GM12878 (cell line): Measurements from ENCODE around the gene SLC22A23. TPM values are rescaled to one million over a fixed set of nuclear protein-coding genes. Genes with fewer than 3 reads are reported as not detected.

Source experiments
- ATAC-seq: fragments of 200-7000 bp; cut with Tn5 transposase; 3 replicates; pipeline ENCODE4 v1.9.1; 2020; ENCODE audit warnings: mild to moderate bottlenecking, moderate library complexity
- BruUV-seq: library from RNA; stranded (reverse); fragments of 400-500 nt; replicated peaks from 2 replicates; lab custom pipeline; 2021; lab: Mats Ljungman, UMichigan
- CTCF ChIA-PET: fragments of 300-600 bp; sonication (Branson Sonifier 250); formaldehyde crosslinking; extraction: SDS; loops from one replicate; lab custom pipeline; 2021; ENCODE audit warnings: inconsistent platforms; lab: Yijun Ruan, JAX
- POLR2A ChIA-PET: fragments of 350-600 bp; formaldehyde crosslinking; extraction: SDS; loops from one replicate; lab custom pipeline; 2021; ENCODE audit warnings: inconsistent platforms; lab: Charles Lee
- RAD21 ChIA-PET: fragments of 300-600 bp; sonication (Branson Sonifier 250); formaldehyde crosslinking; loops from one replicate; lab custom pipeline; 2023; ENCODE audit warnings: antibody characterized with exemption; ENCODE audit not compliant: unreplicated experiment; lab: Charles Lee
- SMC1A ChIA-PET: fragments of 300-600 bp; sonication (Branson Sonifier 250); formaldehyde crosslinking; loops from one replicate; lab custom pipeline; 2023; ENCODE audit not compliant: unreplicated experiment, uncharacterized antibody; lab: Charles Lee
- DNase-seq: peaks from one replicate; pipeline ENCODE4 v3.0.0-alpha.2; 2011; ENCODE audit warnings: low read depth, low spot score
- FAIRE-seq: peaks from 3 replicates; lab custom pipeline; 2011; peaks lifted over from hg19 to GRCh38; lab: Jason Lieb, UNC
- H2AFZ ChIP-seq: 2 replicates; pipeline ENCODE4 v1.6.0; 2011; ENCODE audit warnings: low read depth, low read length, control low read depth; ENCODE audit not compliant: control insufficient read depth
- H3K27ac ChIP-seq: 2 replicates; pipeline ENCODE4 v1.5.1; 2011; ENCODE audit warnings: control low read depth; ENCODE audit not compliant: control insufficient read depth, insufficient read depth
- H3K27me3 ChIP-seq, 2 experiments: replicated peaks in 1 of 2; 2 replicates each; pipeline versions ENCODE4 v1.6.0 to v1.6.1; 2011; ENCODE audit warnings: low read length in 1 of 2; ENCODE audit not compliant: control insufficient read depth in 2 of 2, insufficient read depth in 2 of 2
- H3K36me3 ChIP-seq, 2 experiments: 2 replicates each; pipeline ENCODE4 v1.5.1; 2011; ENCODE audit warnings: low read length in 1 of 2; ENCODE audit not compliant: control insufficient read depth in 2 of 2, insufficient read depth in 2 of 2
- H3K4me1 ChIP-seq: 2 replicates; pipeline ENCODE4 v1.6.1; 2011; ENCODE audit warnings: mild to moderate bottlenecking, low read length, moderate library complexity, mixed read lengths; ENCODE audit not compliant: control insufficient read depth, insufficient read depth
- H3K4me2 ChIP-seq: 2 replicates; pipeline ENCODE4 v1.6.0; 2011; ENCODE audit warnings: control low read depth; ENCODE audit not compliant: control insufficient read depth, insufficient read depth
- H3K4me3 ChIP-seq: fragments of 200-600 bp; sonication (generic); 2 replicates; pipeline ENCODE4 v1.5.1; 2016
- H3K79me2 ChIP-seq: 2 replicates; pipeline ENCODE4 v1.6.0; 2011; ENCODE audit warnings: low read length; ENCODE audit not compliant: control insufficient read depth, insufficient read depth
- H3K9ac ChIP-seq: 2 replicates; pipeline ENCODE4 v1.8.0; 2011; ENCODE audit warnings: low read length, control low read depth, mixed read lengths; ENCODE audit not compliant: control insufficient read depth, insufficient read depth
- H3K9me3 ChIP-seq: replicated peaks from 3 replicates; pipeline ENCODE4 v1.5.1; 2011; ENCODE audit warnings: mild to moderate bottlenecking, low read length; ENCODE audit not compliant: control insufficient read depth, insufficient read depth
- H4K20me1 ChIP-seq: 2 replicates; pipeline ENCODE4 v1.6.0; 2011; ENCODE audit not compliant: control insufficient read depth, insufficient read depth
- BRCA1 ChIP-seq: IDR thresholded peaks from 2 replicates; pipeline ENCODE4 v1.6.1; 2011; ENCODE audit warnings: low read depth, low read length, improper control_type of control experiment
- CHD2 ChIP-seq: IDR thresholded peaks from 2 replicates; pipeline ENCODE4 v1.6.1; 2011; ENCODE audit warnings: low read depth, low read length, improper control_type of control experiment, borderline replicate concordance
- CREB1 ChIP-seq: IDR thresholded peaks from 2 replicates; pipeline ENCODE4 v1.6.1; 2012; ENCODE audit warnings: low read depth, mild to moderate bottlenecking, inconsistent platforms
- FOXK2 ChIP-seq: fragments of 450-650 bp; IDR thresholded peaks from 2 replicates; pipeline ENCODE4 v1.6.1; 2017; ENCODE audit warnings: mild to moderate bottlenecking, moderate library complexity
- IKZF1 ChIP-seq: fragments of 450-650 bp; conservative IDR thresholded peaks from 2 replicates; pipeline ENCODE4 v1.6.1; 2017; ENCODE audit warnings: antibody characterized with exemption, mild to moderate bottlenecking
- IKZF2 ChIP-seq, 2 experiments: fragments of 450-650 bp; IDR thresholded peaks; 2 replicates each; pipeline ENCODE4 v1.6.1; 2017; ENCODE audit warnings: mild to moderate bottlenecking in 2 of 2, moderate library complexity in 2 of 2
- MYB ChIP-seq: fragments of 150-350 bp; IDR thresholded peaks from 2 replicates; pipeline ENCODE4 v1.6.1; 2014; ENCODE audit warnings: mild to moderate bottlenecking, low read depth, low read length, borderline replicate concordance
- PAX5 ChIP-seq: IDR thresholded peaks from 2 replicates; pipeline ENCODE4 v1.6.1; 2011; ENCODE audit warnings: low read depth, low read length, borderline replicate concordance
- POLR2A ChIP-seq: IDR thresholded peaks from 2 replicates; pipeline ENCODE4 v1.6.1; 2011; ENCODE audit warnings: low read depth, mild to moderate bottlenecking, low read length
- RFX5 ChIP-seq: IDR thresholded peaks from 2 replicates; pipeline ENCODE4 v1.6.1; 2011; ENCODE audit warnings: low read depth, low read length, improper control_type of control experiment
- STAT3 ChIP-seq: IDR thresholded peaks from 2 replicates; pipeline ENCODE4 v1.6.1; 2011; ENCODE audit warnings: low read depth, low read length, improper control_type of control experiment
- ZNF622 ChIP-seq: fragments of 450-650 bp; IDR thresholded peaks from 2 replicates; pipeline ENCODE4 v1.6.1; 2017; ENCODE audit warnings: mild to moderate bottlenecking, inconsistent platforms
- WGBS: methylation state at CpG from one replicate; pipeline ENCODE4 v1.1.6; 2016; ENCODE audit warnings: low lambda C conversion rate; ENCODE audit not compliant: insufficient replicate concordance, insufficient coverage; ENCODE audit errors: missing lambda C conversion rate; 5-methylcytosine and 5-hydroxymethylcytosine counted together
- in situ Hi-C: fragments of 300-500 bp; cut with MboI; formaldehyde crosslinking; loops from 9 replicates; pipeline ENCODE4 v1.14.3; 2018; ENCODE audit warnings: mixed read lengths
- intact Hi-C: fragments of 100-400 bp; cut with micrococcal nuclease; formaldehyde crosslinking; loops from one replicate; pipeline ENCODE4 v1.14.2; 2022; ENCODE audit not compliant: unreplicated experiment
- polyA plus RNA-seq, 11 experiments: library from polyadenylated mRNA; depleted of rRNA in 4 of 11; unstranded in 6 of 11; stranded (reverse) in 5 of 11; fragments of >200 nt; fragmentation: Nextera tagmentation in 4 of 11; fragmentation: Illumina TruSeq in 1 of 11; extraction: Ambion mirVana in 4 of 11; extraction: Trizol in 1 of 11; gene quantifications; 1 replicate in 1 of 11; 2 replicates in 10 of 11; pipeline versions ENCODE4 v1.2.1 to v1.2.3, GENCODE V29; 2011 to 2016; ENCODE audit warnings: inconsistent platforms in 2 of 11, missing spikeins in 2 of 11, low read depth in 1 of 11
- total RNA-seq, 4 experiments: library from RNA; depleted of rRNA in 3 of 4; stranded (reverse); fragments of >200 nt in 3 of 4; fragmentation: Illumina TruSeq in 1 of 4; extraction: Trizol in 1 of 4; gene quantifications; 2 replicates each; pipeline versions ENCODE4 v1.2.1 to v1.2.3, GENCODE V29; 2013 to 2021
- TF ChIP-seq, protein P1 (sequence below): IDR thresholded peaks from 2 replicates; pipeline ENCODE4 v1.6.1; 2012; ENCODE audit warnings: improper control_type of control experiment, low read depth, low read length; ENCODE audit not compliant: insufficient replicate concordance

Gene SLC22A23
- total and polyA plus RNA-seq, 10 of the 15 experiments (the other 5 are each of a cell fraction or from before 2014, with no cell fraction given): 0.20 to 2.4 (median 0.74) TPM

DNA sequence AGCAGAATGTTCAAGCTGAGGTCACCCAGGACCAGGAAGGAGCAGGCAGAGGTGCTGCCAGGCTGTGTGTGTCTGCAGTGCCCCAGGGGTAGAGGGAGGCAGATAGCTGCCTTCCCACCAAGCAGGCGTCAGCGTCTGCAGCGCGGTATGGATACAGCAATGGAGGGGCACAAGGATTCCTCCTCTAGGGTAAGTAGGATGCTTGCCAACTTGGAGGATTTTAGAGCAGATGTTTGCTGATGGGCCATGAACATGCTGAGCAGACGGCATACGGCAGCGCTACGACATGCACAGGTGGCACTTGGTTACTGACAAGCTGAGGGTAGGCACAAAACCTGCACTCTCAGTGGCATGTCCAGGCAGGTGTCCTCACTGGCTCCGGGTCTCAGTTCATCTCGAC is 150.0 kb downstream of the SLC22A23 start:
- Histone ChIP-seq H3K4me2 (no peak overlapping the region), H3K27me3 (peaks cover 0 to under 1% of the 10 kb centered on the region in 2 experiments; a peak in 1 of 4 replicates), H4K20me1 (no peaks in the 10 kb centered on the region), H3K27ac (no peak overlapping the region), H3K9ac (no peak overlapping the region), H3K79me2 (no peaks in the 10 kb centered on the region), H2AFZ (no peak overlapping the region), H3K9me3 (no peaks in the 10 kb centered on the region; the same call in 2 of the 3 replicates), H3K36me3 (no peaks in the 10 kb centered on the region), H3K4me1 (no peaks in the 10 kb centered on the region), H3K4me3 (no peak overlapping the region)
- intact Hi-C loops: no loop called here
- DNase-seq (no peak), FAIRE-seq (no peak), ATAC-seq (no peak)
- RAD21 ChIA-PET: no interaction called here
- in situ Hi-C loops: no loop called here
- POLR2A ChIA-PET: no interaction called here
- CTCF ChIA-PET: interaction anchor here (1.4 kb wide), 1 partner anchor 104 kb away, joined by 4 read pairs; no protein-coding TSS in a partner anchor
- SMC1A ChIA-PET: no interaction called here
- TF ChIP-seq RFX5: no peak
- TF ChIP-seq CREB1: no peak
- no peak for TF ChIP-seq PAX5
- BruUV-seq: no TSS peak
- WGBS: 74% methylated on average over 10 of the region's 10 CpGs

DNA sequence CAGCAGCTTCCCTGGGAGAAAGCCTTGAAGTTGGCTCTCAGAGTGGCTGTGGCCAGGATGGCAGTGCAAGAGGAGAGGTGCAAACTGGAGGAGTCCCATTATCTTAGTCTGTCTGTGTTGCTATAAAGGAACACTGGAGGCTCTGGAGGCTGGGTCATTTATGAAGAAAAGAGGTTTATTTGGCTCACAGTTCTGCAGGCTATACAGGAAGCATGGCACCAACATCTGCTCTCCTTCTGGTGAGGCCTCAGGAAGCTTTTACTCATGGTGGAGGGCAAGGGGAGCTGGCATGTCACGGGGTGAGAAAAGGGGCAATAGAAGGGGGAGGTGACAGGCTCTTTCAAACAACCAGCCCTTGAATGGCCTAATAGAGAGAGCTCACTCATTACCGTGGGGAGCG is 151.0 kb downstream of the SLC22A23 start:
- Histone ChIP-seq H2AFZ (no peak overlapping the region), H3K9ac (no peak overlapping the region), H3K36me3 (no peaks in the 10 kb centered on the region), H3K79me2 (no peaks in the 10 kb centered on the region), H4K20me1 (no peaks in the 10 kb centered on the region), H3K4me1 (no peaks in the 10 kb centered on the region), H3K27me3 (peaks cover 0 to 4% of the 10 kb centered on the region in 2 experiments; a peak in 1 of 4 replicates), H3K9me3 (no peaks in the 10 kb centered on the region; the same call in 2 of the 3 replicates), H3K4me3 (no peak overlapping the region), H3K27ac (no peak overlapping the region), H3K4me2 (no peak overlapping the region)
- BruUV-seq: no TSS peak
- ATAC-seq (no peak), FAIRE-seq (no peak), DNase-seq (no peak)
- ChIA-PET POLR2A (no interaction called here), CTCF (interaction anchor here (0.9 to 1.4 kb wide), 3 partner anchors 55 to 105 kb away, joined by 3 to 4 read pairs (median 4); no protein-coding TSS in a partner anchor), SMC1A (no interaction called here), RAD21 (no interaction called here)
- intact Hi-C loops: no loop called here
- 12% methylated on average over 3 of the region's 3 CpGs for WGBS
- in situ Hi-C loops: no loop called here
- TF ChIP-seq FOXK2: no peak
- no peak for TF ChIP-seq POLR2A
- TF ChIP-seq ZNF622: no peak
- no peak for TF ChIP-seq IKZF1
- TF ChIP-seq MYB: no peak
- TF ChIP-seq, protein P1, sequence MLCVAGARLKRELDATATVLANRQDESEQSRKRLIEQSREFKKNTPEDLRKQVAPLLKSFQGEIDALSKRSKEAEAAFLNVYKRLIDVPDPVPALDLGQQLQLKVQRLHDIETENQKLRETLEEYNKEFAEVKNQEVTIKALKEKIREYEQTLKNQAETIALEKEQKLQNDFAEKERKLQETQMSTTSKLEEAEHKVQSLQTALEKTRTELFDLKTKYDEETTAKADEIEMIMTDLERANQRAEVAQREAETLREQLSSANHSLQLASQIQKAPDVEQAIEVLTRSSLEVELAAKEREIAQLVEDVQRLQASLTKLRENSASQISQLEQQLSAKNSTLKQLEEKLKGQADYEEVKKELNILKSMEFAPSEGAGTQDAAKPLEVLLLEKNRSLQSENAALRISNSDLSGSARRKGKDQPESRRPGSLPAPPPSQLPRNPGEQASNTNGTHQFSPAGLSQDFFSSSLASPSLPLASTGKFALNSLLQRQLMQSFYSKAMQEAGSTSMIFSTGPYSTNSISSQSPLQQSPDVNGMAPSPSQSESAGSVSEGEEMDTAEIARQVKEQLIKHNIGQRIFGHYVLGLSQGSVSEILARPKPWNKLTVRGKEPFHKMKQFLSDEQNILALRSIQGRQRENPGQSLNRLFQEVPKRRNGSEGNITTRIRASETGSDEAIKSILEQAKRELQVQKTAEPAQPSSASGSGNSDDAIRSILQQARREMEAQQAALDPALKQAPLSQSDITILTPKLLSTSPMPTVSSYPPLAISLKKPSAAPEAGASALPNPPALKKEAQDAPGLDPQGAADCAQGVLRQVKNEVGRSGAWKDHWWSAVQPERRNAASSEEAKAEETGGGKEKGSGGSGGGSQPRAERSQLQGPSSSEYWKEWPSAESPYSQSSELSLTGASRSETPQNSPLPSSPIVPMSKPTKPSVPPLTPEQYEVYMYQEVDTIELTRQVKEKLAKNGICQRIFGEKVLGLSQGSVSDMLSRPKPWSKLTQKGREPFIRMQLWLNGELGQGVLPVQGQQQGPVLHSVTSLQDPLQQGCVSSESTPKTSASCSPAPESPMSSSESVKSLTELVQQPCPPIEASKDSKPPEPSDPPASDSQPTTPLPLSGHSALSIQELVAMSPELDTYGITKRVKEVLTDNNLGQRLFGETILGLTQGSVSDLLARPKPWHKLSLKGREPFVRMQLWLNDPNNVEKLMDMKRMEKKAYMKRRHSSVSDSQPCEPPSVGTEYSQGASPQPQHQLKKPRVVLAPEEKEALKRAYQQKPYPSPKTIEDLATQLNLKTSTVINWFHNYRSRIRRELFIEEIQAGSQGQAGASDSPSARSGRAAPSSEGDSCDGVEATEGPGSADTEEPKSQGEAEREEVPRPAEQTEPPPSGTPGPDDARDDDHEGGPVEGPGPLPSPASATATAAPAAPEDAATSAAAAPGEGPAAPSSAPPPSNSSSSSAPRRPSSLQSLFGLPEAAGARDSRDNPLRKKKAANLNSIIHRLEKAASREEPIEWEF: no peak
- no peak for TF ChIP-seq CHD2
- no peak for TF ChIP-seq IKZF2 (IDR thresholded peaks at IDR 0.05)
- TF ChIP-seq STAT3: no peak
- TF ChIP-seq BRCA1: no peak
